C4-2B (cell line): Measurements from ENCODE around the gene LDB3.

Experiments
- CTCF ChIP-seq: fragments of 450-650 bp; conservative IDR thresholded peaks from 2 replicates; pipeline ENCODE4 v1.5.1; 2017; ENCODE audit warnings: mild to moderate bottlenecking
- ZFX ChIP-seq: fragments of 450-650 bp; IDR thresholded peaks from 2 replicates; pipeline ENCODE4 v1.6.1; 2017

- TF ChIP-seq CTCF (no peak), ZFX (no peak)
Measured at GRCh38 chr10:86646933-86647332, 21.4 kb upstream of the LDB3 start.
